ENCODE data around the gene CNTN5.

The CNTN5 gene

DNA sequence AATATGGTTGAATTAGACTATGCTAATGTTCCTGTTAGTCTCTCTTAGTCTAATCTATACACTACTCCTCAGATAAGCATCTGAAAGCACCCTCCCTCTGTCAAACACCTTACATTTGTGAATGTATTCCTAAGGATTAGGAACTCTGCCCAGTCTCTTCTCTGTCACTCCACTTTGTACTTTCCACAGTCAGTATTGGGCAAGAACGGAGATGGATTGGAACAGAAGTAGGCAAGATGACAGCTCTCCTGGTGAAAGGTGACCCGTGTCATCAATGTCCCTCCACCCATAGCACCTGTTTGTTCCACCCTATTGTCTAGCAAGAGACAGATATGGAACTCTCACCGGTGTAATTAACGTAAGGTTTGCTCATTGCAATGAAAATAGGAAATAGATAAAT is 613.8 kb downstream of the CNTN5 start:
- no peak for DNase-seq

DNA sequence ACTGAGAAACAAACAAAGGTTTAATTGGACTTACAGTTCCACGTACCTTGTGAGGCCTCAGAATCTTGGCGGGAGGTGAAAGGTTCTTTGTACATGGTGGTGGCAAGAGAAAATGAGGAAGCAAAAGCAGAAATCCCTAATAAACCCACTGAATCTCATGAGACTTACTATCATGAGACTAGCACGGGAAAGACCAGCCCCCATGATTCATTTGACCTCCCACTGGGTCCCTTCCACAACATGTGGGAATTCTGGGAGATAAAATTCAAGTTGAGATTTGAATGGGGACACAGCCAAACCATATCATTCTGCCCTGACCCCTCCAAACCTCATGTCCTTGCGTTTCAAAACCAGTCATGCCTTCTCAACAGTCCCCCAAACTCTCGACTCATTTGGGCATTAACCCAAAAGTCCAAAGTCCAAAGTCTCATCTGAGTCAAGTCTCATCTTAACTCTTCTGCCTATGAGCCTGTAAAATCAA is 617.4 kb downstream of the CNTN5 start:
- no peak for DNase-seq

DNA sequence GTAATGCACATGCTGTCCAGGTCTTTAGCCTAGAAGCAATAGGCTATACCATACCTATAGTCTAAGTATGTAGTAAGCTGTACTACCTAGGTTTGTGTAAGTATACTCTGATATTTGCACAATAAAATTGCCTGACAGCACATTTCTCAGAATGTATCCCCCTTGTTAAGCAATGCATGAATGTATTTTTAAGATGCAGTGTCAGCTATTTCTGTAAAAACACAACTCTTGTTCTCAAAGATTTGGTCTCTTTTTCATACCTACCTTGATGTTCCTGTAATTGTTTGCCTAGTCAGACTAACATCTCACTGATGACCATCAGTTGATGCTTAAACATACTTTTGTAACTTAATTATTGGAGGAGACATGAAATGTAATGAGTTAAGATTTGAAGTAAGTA is 619.9 kb downstream of the CNTN5 start:
- DNase-seq, result no peak

DNA sequence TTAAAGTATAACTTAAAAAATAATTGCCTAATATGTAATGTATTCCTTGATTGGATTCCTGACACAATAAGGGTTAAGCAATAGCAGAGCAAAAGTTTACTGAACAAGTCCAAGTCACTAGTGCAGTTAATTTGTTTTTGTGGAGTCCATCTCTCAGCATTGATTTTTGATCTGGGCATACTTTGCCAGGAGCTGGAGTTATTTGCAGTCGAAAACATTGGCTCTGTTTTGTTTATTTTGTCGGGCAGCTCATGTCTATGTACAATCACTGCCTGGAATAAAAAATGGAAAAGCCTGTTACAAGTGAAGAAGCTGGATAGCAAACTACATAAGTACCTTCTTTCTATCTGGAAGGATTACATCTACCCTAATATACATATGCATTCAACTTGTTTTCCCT is 625.2 kb downstream of the CNTN5 start:
- no peak for DNase-seq

DNA sequence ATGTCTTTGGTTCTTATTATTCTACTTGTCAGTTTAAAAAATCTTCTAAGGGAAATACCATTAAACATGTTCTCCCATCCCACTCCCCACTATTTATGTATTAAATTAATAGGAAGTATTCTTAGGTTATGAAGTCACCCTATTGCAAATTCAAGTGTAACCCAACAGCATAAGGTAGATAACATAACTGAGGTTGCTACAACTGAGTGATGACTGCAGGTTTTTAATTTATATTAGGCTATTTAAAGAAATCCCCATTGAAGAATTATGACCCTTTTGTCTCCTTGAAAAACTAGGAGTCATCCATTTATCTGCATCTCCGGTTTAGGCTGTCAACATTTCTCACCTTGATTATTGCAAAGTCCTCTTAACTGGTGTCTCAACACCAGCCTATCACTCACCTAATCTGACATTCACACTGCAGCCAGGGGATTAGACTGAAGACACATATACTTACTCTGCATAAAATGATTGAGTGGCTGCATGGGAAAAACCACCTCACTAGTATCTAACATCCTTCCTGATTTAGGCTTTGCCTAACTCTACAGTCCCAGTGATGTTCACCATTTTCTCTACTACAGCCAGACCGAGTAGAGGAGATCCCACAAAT is 649.4 kb downstream of the CNTN5 start:
- DNase-seq, result no peak

DNA sequence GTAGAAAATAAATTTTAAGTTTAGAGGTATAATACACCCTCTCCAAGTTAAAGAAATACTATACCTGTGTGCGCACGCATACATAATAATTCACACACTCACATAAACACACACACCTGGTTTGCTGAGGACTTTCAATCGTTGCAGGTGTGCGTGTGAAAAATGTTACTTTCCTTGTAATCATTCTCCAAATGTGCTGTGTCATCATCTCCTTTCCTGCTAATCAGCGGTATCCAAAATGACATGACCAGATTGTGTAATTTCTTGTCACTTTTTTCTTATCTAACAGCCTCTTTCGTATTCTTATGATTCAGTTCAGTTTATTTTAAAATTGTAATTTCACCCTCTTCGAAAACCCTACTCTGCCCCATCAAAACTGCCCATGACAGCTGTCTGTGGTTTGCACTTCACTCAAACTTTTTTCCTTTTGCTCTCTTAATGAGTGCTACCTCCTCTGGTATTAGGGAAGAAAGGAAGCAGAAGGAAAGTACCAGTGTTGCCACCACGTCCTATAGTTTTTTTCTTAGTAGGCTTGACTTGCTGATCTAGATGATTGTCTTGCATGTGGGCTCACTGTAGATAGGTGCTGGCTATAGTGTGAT is 651.2 kb downstream of the CNTN5 start:
- no peak for DNase-seq

DNA sequence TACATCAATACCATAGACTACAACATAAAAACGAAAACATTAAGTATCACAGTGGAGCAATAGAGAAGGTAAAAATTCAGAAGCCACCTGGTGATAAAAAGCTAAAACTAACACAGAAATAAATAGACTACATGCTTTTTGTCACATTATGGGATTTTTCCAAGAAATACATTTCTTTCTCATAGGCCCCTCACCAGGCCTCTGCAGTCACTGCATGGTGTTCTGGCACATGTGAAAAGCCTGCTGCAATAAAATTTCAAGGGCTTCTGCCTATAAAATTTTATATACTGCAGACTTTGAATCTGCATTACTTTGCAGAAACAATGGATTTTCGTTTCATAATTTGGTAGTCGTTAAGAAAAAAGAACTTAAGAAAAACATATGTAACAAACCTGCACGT is 655.5 kb downstream of the CNTN5 start:
- DNase-seq, result no peak

DNA sequence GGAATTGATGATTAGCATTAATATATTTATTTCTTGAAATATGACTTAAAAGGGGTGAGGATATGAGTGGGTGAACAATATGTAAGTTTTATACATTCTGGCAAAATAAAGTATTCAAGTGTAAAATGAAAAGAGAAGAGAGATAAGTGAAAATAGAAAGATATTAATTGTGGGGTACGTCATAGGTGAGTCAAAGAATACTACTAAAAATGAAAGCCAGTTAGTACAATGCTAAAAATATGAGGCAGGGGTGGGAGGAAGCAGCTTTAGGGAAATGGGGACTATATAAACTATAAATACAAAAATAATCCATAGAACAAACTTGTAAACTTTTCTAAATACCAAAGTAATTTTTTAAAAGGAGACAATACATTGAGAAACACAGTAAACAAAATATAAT is 661.4 kb downstream of the CNTN5 start:
- DNase-seq, result no peak

DNA sequence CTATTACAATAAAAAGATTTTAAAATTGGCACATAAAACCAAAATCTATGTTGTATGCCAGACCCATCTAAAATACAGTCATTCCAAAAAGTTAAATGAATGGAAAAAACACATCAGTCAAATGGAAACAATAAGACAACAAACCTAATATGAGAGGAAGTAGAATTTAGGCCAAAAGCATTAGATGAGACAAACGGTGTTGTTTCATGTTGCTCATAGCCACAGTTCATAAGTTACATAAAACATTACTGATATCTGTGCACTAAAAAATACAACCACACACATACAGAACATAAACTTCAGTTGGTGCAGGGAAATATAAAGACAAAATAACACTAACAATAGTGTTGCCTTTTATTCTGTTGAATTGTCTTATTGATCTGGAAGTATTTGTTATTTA is 661.9 kb downstream of the CNTN5 start:
- DNase-seq, result no peak

DNA sequence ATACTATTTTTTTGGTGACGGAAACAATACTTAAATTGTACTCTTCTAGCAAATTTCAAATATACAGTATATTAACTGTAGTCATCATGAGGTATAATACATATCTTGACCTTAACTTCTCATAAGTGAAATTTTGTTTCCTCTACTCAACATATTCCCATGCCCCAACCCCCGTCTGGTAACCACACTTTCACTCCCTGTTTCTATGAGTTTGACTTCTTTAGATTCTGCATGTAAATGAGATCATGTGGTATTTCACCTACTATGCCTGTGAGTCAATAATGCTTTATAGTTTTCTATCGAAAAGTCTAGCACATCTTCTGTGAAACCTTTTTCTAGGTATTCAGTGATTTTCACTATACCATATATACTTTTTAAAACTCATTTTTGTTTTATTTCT is 663.2 kb downstream of the CNTN5 start:
- no peak for DNase-seq

DNA sequence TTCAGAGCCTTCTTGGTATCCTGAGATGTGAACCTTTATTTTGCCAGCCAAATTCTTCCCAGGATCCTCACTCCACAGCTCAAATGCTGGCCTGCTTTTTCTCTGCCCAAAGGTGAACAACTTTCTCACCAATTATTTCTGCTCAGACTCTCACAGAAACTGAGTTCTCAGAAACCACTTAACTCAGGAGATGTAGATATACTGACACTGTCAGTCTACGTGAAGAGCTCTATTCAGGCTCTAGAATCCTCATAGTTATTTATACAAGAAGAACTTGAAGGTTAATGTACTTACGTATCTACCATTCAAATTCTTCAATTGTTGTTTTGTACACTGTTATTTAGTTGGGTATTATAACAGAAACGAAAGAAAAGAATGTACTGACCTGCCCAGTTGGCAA is 666.1 kb downstream of the CNTN5 start:
- DNase-seq, result no peak

DNA sequence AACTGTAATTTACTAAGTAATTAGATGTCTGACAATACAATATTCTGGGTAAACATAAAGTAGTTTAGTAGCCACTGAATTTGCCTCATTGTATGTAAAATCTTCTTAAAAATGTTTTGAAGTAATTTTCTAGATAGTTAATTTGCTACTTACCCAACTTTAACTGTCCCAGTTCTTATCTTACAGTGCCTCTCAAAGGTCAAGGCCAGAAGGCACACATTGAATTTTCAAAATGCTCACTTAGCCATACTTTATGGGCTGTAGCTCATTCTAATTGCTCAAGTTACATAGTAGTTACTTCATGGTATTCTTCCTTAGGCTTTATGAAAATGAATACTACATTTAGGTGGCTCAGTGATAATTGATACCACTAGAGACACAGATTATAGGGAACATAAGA is 666.6 kb downstream of the CNTN5 start:
- DNase-seq, result no peak

DNA sequence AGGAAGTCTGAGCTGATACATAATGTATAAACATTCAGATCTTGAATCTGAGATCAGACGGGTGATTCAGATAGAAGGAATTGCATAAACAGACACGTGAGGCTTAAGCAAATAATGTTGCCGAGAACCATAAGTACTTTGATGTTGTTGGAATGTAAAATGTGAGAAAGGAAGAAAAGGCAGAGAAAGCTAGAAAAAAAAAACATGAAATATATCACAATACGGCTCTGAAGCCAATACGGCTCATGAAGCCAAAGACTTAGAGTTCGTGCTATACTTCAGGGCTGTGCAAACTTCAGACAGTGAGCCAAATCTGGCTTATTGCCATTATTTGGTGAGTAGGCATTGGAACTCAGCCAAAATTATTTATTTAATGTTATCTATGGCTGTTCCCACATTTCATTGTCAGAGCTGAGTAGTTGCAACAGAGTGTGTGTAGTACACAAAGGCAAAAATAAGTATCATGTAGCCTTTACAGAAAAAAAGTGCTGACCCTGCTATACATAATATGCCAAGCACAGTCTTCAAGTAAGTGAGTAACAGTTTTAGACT is 673.3 kb downstream of the CNTN5 start:
- peak; percentile 24 for DNase-seq

DNA sequence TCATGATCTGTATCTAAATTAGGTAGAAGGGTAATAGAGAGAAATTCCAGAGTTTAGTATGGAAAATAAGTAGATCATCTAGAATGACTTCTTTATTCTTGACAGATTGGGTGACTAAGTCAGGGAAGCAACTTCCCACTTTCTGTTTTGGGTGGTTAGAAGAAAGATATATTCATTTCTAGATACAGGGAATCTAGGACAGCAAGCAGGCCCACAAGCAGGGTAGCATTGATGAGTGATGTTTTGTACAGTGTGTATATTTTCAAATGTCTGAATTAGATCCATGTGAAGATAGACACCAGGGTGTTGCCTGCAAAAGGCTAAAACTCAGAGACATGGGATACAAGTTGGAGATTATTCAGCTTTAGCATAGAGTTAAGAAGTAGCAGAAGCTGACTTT is 674.4 kb downstream of the CNTN5 start:
- DNase-seq, result no peak

DNA sequence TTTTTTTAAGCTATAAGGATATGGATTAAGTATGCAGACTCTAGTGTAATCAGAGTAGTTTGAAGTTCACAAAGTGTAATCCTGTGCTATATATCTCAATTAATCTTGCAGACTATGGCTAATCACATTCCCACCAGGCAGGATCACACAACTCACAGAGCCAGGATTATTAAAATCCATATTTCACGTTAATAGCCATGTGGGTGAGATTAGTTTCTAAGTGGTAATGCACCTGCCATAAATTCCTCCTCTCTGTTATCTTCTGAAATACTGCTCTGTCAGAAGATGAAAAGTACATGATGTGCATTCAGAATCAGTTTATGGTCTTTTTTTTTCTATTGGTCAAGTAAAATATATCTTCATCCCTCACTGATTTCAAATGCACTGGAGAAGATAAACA is 686.1 kb downstream of the CNTN5 start:
- DNase-seq, result no peak

DNA sequence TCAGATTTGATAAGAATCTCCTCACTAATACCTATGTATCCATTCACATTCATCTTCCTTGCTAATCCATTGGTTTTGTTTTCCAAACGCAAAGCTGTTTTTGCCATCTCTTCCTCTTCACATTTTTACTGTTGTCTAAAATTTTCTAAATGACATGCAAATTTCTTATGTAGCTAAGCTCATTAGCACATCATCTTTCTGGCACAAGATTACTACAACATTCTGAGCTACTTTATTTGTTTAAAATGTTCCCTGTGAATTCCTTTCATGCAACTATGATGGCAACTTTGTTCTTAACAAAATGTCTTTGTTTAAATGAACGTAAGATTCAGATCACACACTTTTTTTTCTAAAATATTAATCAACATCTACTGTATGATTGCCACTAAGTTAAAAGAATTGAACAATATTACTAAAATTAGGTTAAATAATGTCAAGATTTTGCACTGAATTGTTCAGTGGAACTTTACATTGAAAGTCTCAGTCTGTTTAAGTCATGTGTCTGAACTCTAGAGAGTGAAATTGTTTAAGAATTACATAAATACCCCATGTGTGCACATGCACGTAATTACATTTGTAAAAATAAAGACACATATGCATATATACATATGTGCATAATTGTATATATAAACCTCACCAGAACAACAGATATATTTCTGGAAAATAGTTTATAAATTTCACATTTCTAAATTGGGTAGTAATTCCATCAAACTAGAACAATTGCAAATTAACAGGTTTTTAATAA is 688.4 kb downstream of the CNTN5 start:
- DNase-seq, result no peak

DNA sequence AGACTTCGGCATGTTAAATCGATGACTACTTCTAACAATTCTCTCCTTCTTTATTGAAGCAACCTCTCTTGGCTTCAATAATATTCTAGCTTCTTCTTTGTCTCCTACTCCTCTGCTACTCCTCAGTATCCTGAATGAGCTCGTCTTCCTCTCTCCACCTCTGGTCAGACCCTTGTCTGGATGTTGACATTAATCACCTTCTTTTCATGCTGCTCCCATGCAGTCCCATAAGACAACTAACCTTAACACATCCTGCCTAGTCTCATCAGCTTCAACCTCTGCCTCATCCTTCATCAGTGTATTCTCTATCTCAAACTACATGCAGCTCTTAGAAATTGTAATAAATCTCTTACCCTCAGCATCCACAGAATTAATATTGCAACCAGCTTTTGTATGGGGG is 695.6 kb downstream of the CNTN5 start:
- no peak for DNase-seq

DNA sequence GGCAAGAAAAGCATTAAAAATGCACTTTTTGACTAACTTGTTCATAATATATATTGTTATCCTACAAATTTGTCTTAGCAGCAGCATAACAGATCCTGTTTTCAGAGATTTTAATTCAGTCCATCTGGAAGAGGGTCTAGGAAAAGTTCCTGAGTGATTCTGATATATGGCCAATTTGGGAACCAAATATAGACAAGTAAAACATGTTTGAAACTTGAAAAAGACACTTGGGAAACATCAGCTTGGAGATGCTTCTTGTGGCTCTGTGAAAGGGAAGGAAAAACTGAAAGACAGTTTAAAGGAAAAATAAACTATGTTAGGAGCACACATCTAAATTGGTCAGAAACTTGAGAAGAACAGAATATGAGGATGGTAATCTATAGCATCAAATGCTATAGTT is 697.5 kb downstream of the CNTN5 start:
- DNase-seq, result no peak

DNA sequence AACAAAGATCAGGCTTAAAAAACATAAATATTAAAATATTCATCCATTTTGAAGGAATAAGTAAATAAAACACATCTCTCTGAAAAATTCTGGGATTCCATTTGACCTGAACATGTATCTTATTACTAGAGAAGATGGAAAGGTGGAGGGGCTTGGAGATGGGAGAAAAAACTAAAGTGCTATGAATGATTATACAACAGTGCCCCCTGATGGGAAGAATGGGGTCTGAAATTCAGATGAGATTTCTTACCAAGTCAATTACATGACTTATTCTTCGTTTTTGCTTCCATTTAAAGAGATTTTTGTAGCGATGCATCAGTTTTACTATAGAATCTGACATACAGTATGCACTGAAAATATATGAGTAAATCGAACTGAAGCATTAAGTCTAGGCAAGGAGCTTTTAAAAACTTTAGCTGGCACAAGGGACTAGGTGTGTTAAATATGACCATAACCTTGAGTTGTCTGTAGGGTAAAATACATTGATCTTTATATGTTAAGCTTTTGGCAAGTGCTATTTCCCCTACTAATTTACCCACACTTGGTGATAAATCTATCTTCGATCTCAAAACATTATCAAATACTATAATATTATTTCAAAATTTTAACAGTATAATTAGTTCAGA is 718.8 kb downstream of the CNTN5 start:
- DNase-seq, result peak; percentile 15

DNA sequence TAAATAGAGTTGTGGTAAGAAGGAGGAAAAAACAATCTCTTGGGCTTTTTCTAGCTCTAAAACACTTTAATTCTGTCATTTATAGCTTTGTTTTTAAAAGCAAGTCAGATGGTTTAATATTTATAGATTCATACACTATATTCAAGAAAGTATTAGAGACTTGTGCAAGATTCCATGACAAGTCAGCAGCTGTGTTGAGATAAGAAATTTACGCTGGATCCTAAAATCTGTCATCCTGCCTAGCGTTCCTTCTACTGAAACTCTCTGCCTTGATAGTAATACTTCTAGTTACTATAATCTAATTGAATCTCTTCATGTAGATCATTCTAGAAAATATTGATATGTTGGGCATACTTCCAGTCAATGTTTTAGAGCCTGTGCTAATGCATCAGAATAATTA is 721.8 kb downstream of the CNTN5 start:
- no peak for DNase-seq

DNA sequence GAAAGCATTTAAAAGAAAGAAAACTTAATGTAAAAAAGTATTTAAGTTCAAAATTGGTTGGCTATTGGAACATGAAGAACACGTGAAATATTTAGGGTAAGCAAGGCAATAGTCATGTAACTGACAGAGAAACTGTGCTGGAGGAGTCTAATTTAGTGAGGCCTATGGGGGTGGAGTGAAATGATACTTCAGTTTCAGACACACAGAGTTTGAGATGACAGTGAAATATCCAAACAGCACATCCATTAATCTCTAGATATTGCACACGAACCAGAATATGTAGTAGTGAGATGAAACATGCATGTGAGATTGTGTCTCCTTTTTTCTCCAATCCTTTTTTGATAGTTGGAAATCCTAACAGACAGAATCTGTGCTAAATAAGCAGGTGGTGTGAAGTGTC is 739.0 kb downstream of the CNTN5 start:
- no peak for DNase-seq

DNA sequence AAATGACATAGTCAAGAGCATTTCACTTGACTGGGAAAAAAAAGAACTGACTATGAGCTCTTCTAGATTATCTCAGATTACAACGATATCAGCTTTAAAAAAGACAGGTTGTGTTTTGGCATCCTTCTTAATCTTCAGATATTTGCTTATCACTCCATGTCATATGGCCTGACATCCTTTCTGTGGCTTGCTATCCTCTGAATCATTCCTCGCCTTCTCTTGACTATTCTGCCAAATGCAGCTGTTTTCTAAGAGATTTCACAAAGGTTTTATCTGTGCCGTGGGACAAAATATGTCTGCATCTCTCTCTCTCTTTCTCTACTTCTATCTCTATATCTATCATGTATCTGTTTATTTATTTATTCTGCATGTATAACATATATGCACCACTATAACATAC is 746.1 kb downstream of the CNTN5 start:
- DNase-seq, result no peak

DNA sequence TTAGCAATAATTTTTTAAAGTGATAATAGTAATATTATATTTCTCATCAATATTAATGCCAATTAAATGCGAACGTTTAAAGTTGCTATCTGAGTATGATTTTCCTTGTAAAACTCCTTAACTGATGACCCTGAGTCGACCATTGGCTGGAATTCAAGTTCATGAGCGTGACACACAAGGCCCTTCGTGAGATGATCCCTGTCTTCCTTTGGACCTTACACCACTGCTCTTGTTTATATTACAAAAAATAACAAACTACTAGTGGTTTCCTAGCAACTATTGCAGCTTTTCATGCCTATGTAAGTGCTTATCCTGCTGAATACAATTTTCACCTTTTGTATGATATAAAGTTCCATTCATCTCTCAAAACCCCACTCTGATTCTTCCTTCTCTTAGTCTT is 752.9 kb downstream of the CNTN5 start:
- DNase-seq, result no peak

Measured in fibroblast of skin of abdomen (primary cell).